NK-92 treated with Interleukin-12 subunit alpha and Interleukin-12 subunit beta, amount 100 ng/mL, for 24 hours (cell line): ENCODE data around the gene SGK2.
"Not testable (repeated sequence)": the region's sequence is repeated elsewhere in the genome, so short reads cannot be mapped to it uniquely, and the experiment has no call there.

Source experiments
- DNase-seq: peaks from one replicate; lab custom pipeline; 2025; lab: John Stamatoyannopoulos, UW

Gene SGK2

DNA sequence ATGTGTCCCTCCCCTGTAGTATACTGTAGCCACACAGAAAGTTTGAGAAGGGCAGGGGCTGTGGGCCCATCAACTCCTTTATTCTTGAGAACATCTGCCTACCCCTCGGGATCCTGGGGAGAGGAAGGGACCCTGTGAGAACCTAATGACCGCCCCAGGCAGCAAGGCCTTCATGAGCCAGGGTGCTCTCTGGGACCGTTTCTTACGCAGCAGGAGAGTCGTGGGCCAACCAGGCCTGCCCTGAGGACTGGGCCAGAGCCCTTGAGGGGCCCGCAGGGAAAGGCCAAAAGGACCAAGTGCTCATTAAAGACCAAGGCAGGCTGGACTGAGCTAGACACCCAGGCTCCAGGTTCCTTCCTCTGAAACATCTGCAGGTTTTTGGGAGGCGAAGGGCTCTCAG lies 5.2 kb downstream of the SGK2 start:
- DNase-seq = no peak

DNA sequence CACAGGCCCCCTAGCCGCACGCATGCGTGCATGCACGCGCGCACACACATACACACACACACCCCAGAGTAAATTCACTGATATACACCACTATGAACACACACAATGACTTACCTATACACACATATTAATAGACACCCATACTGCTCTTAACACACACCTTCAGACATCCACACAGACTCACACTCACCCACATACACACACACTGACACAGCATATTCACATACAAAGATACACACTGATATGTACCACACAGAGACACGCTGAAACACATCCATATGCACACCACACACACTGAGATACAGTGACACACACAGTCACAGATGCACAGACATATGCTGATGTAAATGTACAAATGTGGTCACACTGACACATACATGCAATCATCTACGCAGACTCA lies 5.6 kb downstream of the SGK2 start:
- DNase-seq = no peak

DNA sequence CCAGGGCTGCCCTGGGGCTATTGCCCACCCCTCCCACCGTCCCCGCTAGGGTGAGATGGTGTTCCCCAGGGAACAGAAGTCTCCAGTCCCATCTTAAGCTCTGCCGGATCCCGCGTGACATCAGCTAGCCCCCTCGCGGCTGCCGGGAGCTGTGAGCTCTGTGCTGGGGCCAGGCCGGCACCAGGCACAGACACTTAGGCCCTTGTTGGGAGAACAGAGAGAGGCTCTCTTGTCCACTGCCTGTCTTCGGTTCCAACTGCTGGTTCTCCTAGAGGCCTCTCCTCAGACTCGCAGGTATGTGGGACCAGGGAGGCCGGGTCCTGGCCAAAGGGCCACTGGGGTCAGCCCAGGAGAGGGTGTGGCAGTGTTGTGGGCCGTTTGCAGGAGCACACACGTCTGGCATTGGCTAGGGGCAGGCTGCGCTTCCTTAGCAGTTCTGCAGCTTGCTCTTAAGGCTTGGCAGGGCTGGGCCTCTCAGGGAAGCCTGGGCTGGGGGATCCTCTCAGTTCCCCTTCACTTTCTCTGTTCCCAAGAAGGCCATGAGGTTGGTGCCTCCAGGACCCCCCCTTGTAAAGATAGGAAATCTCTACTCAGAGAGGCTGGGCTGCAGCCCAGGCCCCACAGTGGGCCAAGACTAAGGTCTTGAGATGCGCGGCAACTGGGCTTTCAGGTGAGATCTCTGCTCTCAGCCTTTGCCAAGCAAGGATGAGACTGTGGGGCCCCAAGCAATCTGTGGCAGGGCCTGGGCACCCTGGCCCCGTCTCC lies 6.3 kb downstream of the SGK2 start:
- DNase-seq = no peak

DNA sequence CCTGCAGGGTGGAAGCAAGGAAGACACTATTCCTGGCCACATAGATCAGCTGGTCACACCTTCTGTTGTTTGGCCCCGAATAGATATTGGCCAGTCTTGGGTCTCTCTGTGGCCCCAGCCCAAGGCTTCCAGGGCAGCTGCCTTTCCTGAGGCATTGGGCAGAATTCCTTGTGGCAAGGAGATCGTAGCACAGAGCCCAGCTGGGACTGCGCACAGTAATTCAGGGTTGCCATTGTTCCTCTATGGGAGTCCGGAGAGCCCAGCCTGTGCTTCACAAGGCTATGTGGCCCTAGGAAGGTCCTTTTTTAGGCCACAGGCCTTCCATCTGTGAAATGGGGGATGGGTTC lies 6.9 kb downstream of the SGK2 start:
- no peak for DNase-seq

DNA sequence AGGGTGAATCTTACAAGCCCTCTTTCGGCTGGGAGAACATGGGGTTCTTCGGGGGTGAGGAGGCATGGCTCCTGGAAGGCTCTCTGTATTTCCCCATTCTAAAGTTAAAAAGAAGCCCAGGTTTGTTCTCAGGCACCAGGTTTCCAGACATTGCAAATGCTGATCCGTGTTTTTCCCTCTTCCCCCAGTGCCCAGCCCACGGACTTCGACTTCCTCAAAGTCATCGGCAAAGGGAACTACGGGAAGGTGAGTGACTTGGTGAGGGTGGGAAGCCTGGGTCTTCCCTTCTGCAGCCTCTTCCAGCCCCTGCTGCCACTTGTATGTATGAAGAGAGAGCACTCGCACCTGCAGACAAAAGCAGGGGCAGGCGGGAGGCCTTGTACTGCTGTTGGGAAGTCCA lies 8.7 kb downstream of the SGK2 start:
- DNase-seq = no peak

DNA sequence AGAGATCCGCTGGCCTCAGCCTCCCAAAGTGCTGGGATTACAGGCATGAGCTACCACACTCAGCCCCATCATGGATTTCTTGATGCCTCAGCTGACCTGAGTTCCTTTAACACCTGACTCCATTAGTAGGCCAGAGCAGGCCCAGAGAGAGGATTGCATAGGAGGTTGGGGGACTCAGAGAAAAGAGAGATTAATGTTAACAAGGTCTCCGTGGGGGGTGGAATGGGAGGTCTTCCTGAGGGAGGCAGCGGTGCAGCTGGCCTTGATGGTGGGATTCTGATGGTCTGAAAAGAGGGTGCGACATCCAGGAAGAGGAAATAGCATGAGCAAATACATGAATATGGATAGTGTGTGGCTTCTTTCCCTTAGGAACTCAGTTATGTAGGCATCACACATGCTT lies 9.9 kb downstream of the SGK2 start:
- DNase-seq = no peak

DNA sequence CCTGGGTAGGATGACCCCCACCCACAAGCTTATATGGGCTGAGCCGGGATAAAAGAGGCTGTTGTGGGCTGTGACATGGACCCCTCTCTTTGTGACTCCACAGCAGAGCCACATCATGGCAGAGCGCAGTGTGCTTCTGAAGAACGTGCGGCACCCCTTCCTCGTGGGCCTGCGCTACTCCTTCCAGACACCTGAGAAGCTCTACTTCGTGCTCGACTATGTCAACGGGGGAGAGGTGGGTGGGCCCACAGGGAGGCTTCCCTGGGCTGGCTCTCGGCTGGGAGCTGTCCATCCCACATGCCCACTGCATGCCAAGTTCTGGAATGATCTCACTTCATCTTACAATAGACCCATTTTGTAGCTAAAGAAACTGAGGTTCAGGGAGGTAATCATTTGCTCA lies 10.5 kb downstream of the SGK2 start:
- no peak for DNase-seq

DNA sequence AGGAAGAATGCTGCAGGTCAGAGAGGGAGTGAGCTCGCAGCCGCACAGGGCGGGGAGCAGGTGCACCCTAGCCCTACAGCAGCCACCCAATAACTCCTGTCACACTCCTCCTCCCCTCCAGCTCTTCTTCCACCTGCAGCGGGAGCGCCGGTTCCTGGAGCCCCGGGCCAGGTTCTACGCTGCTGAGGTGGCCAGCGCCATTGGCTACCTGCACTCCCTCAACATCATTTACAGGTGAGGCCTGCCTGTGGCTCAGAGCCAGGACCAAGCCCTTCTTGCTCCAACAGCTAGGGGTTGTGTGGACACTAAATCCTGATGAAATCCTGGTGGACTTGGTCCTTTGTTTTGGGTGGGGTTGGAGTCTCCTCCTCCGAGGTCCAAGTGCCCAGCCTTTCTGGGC lies 11.7 kb downstream of the SGK2 start:
- no peak for DNase-seq

DNA sequence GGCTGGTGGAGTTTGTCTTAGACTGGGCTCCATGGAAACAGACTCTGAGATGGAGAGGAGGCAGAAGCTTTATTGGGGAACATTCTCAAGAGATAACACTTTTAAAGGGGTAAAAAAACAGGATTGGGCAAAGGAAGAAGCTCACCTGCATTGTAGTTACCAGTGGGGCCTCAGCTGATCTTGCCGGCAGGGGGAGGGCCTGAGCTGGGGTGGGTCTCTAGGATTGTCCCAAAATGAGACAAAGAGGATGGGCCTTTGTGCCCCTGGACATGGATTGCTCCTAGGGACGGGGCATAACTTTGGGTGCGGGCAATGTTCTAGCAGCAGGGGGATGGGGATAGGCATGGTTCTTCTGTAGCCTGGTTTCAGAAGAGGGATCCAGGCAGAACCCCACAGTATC lies 12.5 kb downstream of the SGK2 start:
- no peak for DNase-seq

DNA sequence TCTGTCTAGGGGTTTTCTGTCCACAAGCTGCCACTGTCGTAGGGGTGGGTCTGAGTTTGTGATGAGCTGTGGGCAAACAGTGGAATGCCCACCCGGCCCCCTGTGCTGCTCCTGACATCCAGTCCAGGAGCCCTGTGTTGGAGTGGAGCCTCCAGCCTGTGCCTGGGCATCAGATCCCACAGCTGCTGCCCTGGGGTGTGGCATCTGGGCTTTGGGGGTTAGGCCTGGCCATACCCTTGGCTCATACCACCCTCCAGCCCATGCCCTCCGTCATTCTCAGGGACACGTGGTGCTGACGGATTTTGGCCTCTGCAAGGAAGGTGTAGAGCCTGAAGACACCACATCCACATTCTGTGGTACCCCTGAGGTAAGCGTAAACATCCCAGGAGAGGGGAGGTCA lies 12.9 kb downstream of the SGK2 start:
- no peak for DNase-seq

DNA sequence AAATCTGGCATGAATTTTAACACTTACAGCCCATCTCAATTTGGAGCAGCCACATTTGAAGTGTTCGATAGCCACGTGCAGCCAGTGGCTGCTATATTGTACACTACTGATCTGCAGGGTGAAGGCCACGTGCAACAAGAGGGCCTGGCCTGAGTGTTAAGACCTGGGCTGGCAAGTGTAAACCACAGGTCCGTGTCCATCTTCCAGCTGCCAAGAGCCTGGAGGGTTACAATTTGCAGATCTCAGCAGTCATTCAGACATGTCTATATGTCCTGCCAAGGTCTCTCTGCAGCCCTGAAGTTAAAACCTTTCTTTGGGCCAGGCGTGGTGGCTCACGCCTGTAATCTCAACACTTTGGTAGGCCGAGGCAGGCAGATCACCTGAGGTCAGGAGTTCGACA lies 14.1 kb downstream of the SGK2 start:
- DNase-seq = no peak

DNA sequence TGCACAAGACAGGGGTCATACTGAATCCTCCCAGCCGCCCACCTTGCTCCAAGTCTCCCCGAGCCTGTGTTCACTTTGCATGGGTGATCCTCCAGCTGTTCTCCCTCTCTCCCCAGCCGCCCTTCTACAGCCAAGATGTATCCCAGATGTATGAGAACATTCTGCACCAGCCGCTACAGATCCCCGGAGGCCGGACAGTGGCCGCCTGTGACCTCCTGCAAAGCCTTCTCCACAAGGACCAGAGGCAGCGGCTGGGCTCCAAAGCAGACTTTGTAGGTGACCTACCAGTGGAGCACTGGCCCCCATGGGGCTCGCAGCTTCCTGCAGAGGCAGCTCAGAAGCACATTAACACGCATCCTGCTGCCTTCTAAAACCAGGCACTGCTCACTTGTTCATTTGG lies 17.3 kb downstream of the SGK2 start:
- no peak for DNase-seq

DNA sequence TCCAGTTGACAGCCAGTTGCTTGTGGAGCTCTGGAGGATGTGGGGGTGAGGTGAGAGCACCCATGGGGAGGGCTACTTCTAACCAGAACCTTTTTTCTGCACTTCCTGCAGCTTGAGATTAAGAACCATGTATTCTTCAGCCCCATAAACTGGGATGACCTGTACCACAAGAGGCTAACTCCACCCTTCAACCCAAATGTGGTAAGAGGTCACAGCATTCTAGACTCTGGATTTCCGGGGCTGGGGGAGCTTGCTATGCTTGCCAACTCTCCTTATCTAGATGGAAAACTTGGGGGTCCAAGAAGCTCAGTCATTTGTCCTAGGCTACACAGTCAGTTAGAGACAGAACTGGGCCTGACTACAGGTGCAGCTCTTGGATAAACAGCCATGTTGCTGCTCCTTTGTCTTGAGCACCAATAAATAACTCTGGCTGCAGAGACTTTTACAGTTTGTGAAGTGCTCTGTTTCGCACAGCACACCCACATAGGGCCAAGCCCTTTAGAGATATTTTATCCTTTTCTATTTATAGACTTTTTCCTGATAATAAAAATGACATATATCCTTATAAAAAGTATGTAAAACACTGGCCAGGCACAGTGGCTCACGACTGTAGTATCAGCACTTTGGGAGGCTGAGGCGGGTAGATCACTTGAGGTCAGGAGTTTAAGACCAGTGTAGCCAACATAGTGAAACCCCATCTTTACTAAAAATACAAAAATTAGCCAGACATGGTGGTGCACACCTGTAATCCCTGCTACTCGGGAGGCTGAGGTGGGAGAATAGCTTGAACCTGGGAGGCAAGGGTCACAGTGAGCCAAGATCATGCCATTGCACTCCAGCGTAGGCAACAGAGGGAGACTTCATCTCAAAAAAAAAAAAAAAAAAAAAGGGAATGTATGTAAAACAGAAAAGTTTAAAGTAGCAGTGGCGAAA lies 21.3 kb downstream of the SGK2 start:
- DNase-seq = no peak

DNA sequence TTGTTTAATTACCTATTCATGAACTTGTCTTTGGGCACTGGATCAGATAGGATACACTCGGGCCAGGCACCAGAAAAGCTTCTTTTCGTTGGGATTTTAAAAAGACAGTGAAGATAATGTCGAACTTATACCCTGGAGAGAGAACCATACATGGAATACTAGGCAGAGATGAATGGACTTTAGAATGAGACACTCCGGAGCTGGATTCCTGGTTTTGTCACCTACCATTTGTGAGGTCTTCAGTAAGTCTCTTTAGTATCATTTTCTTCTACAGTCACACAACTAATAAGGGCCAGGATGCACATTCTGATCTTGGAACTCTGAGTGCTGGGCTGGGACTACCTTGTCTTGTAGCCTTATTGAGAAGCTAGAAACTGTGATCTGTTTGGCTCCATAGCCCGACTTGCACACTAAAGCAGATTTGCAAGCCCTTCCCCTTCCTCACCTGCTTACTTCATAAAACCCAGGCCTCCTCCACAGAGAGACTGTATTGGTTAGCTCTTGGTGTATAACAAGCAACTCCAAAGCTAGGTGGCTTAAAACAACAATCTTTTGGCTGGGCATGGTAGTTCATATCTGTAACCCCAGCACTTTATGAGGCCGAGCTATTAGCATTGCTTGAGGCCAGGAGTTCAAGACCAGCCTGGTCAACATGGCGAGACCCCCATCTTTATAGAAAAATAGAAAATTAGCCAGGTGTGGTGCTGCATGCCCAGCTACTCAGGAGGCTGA lies 24.5 kb downstream of the SGK2 start:
- DNase-seq = no peak

DNA sequence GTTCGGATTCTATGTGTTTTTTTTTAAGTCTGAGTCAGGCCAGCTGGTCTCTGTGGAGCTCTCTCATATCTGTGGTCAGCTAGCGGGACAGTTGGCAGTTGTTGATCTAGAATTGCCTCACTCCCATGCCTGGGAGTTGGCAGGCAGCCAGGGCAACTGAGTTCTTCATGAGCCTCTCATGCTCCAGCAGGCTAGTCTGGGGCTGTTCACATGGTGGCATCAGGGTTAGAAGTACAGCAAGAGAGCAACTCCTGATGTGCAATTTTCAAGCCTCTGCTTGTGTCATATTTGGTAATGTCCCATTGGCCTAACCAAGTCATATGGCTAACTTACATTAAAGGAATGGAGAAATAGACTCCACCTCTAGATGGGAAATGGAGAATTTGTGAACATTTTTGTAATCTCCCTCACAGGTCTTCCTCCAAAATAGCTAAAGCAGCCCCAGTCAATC lies 25.2 kb downstream of the SGK2 start:
- DNase-seq = no peak

DNA sequence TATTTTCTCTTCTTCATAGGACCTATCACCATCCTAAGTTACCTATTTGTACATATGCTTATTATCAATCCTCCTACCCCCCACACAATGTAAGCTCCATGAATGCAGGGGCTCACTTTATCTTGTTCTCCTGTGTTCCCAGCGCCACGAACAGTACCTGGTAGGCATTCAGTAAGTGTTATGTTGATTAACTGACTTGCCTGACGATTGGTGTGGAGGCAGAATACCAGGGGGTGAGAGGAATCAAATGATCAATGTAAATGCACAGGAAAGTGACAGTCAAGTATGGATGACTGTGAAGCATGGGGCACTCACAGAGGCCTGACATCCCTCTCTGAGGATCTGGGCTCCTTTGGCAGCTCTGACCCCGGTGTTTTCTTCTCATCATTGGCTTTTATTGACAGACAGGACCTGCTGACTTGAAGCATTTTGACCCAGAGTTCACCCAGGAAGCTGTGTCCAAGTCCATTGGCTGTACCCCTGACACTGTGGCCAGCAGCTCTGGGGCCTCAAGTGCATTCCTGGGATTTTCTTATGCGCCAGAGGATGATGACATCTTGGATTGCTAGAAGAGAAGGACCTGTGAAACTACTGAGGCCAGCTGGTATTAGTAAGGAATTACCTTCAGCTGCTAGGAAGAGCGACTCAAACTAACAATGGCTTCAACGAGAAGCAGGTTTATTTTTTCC lies 25.8 kb downstream of the SGK2 start:
- no peak for DNase-seq

DNA sequence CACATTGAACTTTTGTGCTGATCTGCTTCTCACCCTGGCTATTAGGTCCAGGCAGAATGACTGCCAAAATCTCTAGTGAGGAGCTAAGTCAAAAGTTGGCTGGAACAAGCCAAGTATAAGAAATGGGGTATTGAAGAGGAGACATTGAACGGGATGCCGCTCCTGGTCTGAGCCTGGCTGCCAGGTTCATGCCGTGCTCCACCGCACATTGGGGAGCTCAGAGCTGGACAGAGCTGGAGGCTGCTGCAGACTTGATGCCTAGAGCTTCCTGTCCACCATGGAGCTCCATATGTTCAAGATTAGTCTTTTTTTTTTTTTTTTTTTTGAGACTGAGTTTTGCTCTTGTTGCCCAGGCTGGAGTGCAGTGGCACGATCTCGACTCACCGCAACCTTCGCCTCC lies 27.8 kb downstream of the SGK2 start:
- no peak for DNase-seq

DNA sequence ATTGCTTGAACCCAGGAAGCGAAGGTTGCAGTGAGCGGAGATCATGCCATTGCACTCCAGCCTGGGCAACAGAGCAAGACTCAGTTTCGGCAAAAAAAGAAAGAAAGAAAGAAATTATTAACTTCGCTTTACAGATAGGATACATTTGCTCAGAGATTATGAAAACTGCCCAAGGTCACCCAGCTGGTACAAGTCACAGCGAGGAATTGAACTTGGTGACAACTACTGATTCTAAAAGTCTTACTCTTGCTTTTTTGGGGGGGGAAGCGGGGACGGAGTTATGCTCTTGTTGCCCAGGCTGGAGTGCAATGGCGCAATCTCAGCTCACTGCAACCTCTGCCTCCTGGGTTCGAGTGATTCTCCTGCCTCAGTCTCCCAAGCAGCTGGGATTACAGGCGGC lies 29.7 kb downstream of the SGK2 start:
- DNase-seq = not testable (repeated sequence)

DNA sequence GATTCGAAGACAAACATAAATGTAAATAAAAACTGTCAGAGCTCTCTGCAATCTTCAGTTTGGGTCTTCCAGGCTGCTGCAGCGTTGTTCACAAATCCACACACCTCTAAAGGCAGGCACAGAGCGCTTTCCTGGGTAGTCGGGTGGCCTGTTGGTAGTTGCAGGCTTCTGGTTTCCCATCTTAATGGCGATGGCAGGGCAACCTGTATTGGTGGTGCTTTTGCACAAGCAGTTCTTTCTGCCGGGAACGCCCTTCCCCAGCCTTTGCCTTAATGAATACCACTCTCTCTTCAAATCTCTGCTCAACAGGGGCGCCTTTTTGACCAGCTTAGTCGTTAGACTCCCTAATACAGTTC lies 31.2 kb downstream of the SGK2 start:
- DNase-seq = no peak

DNA sequence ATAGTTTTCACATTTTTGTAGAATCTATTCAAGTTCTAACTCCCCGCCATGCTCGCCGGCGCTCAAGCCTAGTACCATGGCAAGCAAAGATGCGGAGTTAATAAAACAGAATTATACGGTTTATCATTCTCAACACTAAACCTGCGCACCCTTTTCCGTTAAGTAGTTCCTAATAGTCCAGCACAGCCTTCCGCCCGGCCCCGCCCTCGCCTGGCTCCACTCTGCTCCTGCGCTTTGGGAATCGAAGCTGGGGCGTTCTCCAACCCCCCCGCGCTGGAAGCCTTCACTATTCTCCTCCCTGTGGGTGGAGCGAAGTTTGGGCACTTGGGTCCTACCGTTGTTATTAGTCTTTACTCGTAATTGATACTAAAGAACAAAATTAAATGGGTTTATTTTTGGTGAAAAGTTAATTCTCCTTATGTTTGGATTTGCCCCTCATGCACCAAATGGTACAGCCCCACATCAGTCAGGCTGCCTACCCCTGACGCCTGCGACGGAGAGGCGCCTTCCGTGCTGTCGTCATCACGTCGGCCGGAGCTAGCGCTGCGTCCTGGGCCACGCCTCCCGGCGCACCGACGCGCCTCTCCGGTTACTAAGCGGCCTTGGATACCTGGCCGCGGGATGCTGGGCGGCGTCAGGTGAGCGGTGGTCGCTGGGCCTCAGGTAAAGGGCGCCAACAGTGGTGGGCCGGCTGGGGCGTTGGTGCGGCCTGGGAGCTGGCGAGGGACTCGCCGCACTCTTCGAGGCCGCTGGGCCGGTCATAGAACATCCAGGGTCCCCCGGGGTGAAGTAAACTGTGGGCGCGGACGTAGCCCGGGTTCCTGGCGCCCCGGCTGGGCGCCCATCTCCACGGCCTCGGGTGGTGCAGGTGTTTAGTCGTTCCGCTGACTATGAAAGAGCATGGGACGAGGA lies 31.8 kb downstream of the SGK2 start, which contains the start of gene IFT52:
Gene IFT52, plus strand, starts transcription at position 546 of the 912 bp plus-strand sequence. CDS start 3,762 bp downstream, outside the sequence.
- DNase-seq = peak; percentile 78

DNA sequence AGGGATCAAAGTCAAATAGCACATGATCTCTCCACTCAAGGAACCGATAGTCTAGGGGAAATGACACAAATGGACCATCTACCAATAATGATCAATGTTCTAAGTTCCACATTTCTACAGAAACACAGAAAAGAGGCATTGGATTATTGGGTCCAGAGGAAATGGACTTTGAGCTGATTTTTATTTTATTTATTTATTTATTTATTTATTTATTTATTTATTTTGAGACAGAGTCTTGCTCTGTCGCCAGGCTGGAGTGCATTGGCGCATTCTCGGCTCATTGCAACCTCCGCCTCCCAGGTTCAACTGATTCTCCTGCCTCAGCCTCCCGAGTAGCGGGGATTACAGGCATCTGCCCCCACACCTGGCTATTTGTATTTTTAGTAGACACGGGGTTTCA lies 43.1 kb downstream of the SGK2 start:
- DNase-seq = not testable (repeated sequence)
